BE2C (cell line): Measurements from ENCODE around the gene TLCD4.

Experiments used
- DNase-seq: peaks from one replicate; pipeline ENCODE4 v3.0.0-alpha.2; 2020
- H3K27me3 ChIP-seq: fragments of 250-450 bp; sonication (Bioruptor Pico); 2 replicates; pipeline ENCODE4 v1.5.1; 2020; ENCODE audit warnings: mild to moderate bottlenecking
- H3K36me3 ChIP-seq: fragments of 250-450 bp; sonication (Bioruptor Pico); 2 replicates; pipeline ENCODE4 v1.5.1; 2020; ENCODE audit warnings: mild to moderate bottlenecking
- H3K4me1 ChIP-seq: fragments of 250-450 bp; sonication (Bioruptor Pico); 2 replicates; pipeline ENCODE4 v1.5.1; 2020
- H3K4me3 ChIP-seq: 2 replicates; pipeline ENCODE4 v1.5.1; 2011; ENCODE audit warnings: low read depth, low read length
- H3K9me3 ChIP-seq: fragments of 250-450 bp; sonication (Bioruptor Pico); 2 replicates; pipeline ENCODE4 v1.5.1; 2020
- CTCF ChIP-seq: IDR thresholded peaks from 2 replicates; pipeline ENCODE4 v1.5.1; 2012; ENCODE audit warnings: mild to moderate bottlenecking, low read depth, low read length

The TLCD4 gene

GRCh38 chr1:95118710-95119109 is 1.6 kb downstream of the TLCD4 start:
- no peak for TF ChIP-seq CTCF
- Histone ChIP-seq H3K4me3 (no peak overlapping the region), H3K36me3 (no peaks in the 10 kb centered on the region), H3K9me3 (no peaks in the 10 kb centered on the region), H3K27me3 (peaks cover 3% of the 10 kb centered on the region; the same call in 1 of the 2 replicates), H3K4me1 (no peaks in the 10 kb centered on the region)
- no peak for DNase-seq

- Histone ChIP-seq H3K4me3 (no peak overlapping the region), H3K9me3 (no peaks in the 10 kb centered on the region), H3K27me3 (peaks cover 3% of the 10 kb centered on the region; the same call in 1 of the 2 replicates), H3K36me3 (no peaks in the 10 kb centered on the region), H3K4me1 (no peaks in the 10 kb centered on the region)
- no peak for TF ChIP-seq CTCF
- DNase-seq = no peak
Measured at GRCh38 chr1:95119273-95119672, 2.1 kb downstream of the TLCD4 start.

GRCh38 chr1:95122151-95122697 is 5.1 kb downstream of the TLCD4 start:
- Histone ChIP-seq H3K4me3 (no peak overlapping the region), H3K27me3 (peaks cover 3% of the 10 kb centered on the region; the same call in 1 of the 2 replicates), H3K36me3 (no peaks in the 10 kb centered on the region), H3K9me3 (no peaks in the 10 kb centered on the region), H3K4me1 (no peaks in the 10 kb centered on the region)
- DNase-seq = no peak
- TF ChIP-seq CTCF = no peak

GRCh38 chr1:95124342-95124741 is 7.2 kb downstream of the TLCD4 start:
- no peak for DNase-seq
- no peaks in the 10 kb centered on the region for H3K27me3 ChIP-seq
- H3K36me3 ChIP-seq = no peaks in the 10 kb centered on the region
- no peaks in the 10 kb centered on the region for H3K9me3 ChIP-seq
- no peak for TF ChIP-seq CTCF
- no peak overlapping the region for H3K4me3 ChIP-seq
- H3K4me1 ChIP-seq = no peaks in the 10 kb centered on the region

- DNase-seq = no peak
- Histone ChIP-seq H3K4me3 (no peak overlapping the region), H3K4me1 (no peaks in the 10 kb centered on the region), H3K27me3 (no peaks in the 10 kb centered on the region), H3K9me3 (no peaks in the 10 kb centered on the region), H3K36me3 (no peaks in the 10 kb centered on the region)
- no peak for TF ChIP-seq CTCF
Measured at GRCh38 chr1:95126366-95126765, 9.2 kb downstream of the TLCD4 start.

- H3K4me3 ChIP-seq = no peak overlapping the region
- no peaks in the 10 kb centered on the region for H3K27me3 ChIP-seq
- no peak for DNase-seq
- no peaks in the 10 kb centered on the region for H3K4me1 ChIP-seq
- no peak for TF ChIP-seq CTCF
- no peaks in the 10 kb centered on the region for H3K36me3 ChIP-seq
- H3K9me3 ChIP-seq = no peaks in the 10 kb centered on the region
Measured at GRCh38 chr1:95126846-95127245, 9.7 kb downstream of the TLCD4 start.
